Prostate gland (tissue), 2 donors: ENCODE measurements around the gene CAMSAP1.
"Not testable (repeated sequence)": the region's sequence is repeated elsewhere in the genome, so short reads cannot be mapped to it uniquely, and the experiment has no call there.

Experiments used
- CTCF ChIP-seq, 4 experiments: fragments of 200-600 bp in 2 of 4; fragments of 450-650 bp in 2 of 4; sonication (generic) in 2 of 4; IDR thresholded peaks; 1 replicate in 3 of 4; 2 replicates in 1 of 4; pipeline ENCODE4 v1.5.1; 2016 to 2019; ENCODE audit warnings: antibody characterized with exemption in 4 of 4, mild to moderate bottlenecking in 2 of 4, moderate library complexity in 2 of 4
- POLR2A ChIP-seq: fragments of 450-650 bp; IDR thresholded peaks from one replicate; pipeline ENCODE4 v1.6.1; 2016; ENCODE audit warnings: antibody characterized with exemption, mild to moderate bottlenecking

- not testable (repeated sequence) for TF ChIP-seq POLR2A; CTCF (IDR thresholded peaks at IDR 0.05)
These were observed 3.9 kb upstream of the CAMSAP1 start for GRCh38 chr9:135911233-135911632.
